Measurements from ENCODE around the gene CNTN6. TPM values are rescaled to one million over a fixed set of nuclear protein-coding genes. Genes with fewer than 3 reads are reported as not detected.

CNTN6 gene
- total and polyA plus RNA-seq, 5 donors, result 0.02 to 0.72 (median 0.14) TPM

DNA sequence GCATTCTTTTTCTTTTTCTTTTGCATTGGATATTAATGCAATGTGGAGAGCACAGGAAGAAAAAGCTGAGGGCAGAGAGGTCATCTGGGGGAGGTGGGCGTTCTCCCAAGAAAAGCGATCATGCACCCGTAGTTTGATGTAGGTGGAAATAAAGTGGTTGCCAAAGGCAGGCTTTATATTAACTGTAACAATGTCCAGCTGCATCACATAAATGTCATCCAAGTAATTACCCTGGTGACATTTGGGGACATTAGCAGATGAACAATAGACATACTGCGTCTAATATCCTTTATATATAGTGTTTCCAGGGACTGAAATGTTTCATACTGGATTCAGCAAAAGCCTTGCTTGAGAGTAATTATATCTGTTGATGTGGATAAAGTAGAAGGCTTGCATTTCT lies 135.5 kb downstream of the CNTN6 start:
- DNase-seq, result no peak
- no peak overlapping the region for H3K27ac ChIP-seq (ENCODE audit: low read length)

DNA sequence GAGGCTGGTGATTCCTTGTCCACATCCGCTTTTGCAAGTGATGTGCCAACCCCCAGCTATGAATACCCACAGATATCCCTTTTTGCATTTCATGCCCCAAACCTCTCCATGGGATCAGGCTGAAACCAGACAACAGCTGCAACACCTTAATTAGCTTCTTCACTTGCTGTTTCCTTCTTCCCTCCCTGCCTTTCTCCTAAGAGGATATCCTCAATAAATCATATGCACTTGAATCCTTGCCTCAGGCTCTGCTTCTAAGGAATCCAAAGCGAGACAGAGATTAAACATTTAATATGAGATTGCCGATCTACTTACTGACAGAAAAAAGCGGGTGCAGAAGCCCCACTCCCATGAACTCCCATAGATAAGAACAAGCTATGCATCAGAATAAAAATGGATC lies 138.1 kb downstream of the CNTN6 start:
- no peaks in the 10 kb centered on the region for H3K4me1 ChIP-seq (ENCODE audit: control insufficient read depth, insufficient read depth, low read length)
- ATAC-seq, result no peak
- no peak for DNase-seq
- 88% methylated on average over 4 of the region's 4 CpGs for WGBS
- intact Hi-C loops (cut with DNase I), result no loop called here
- H3K4me3 ChIP-seq (ENCODE audit: low read length), result no peak overlapping the region
- no peaks in the 10 kb centered on the region for H3K9me3 ChIP-seq (ENCODE audit: control insufficient read depth, low read length)
- no peaks in the 10 kb centered on the region for H3K27me3 ChIP-seq (ENCODE audit: control insufficient read depth, insufficient read depth)
- no peak overlapping the region for H3K27ac ChIP-seq (ENCODE audit: low read length)

More for the DNA sequence above, 135.5 kb downstream of the CNTN6 start:
- no peaks in the 10 kb centered on the region for H3K4me1 ChIP-seq (ENCODE audit: control insufficient read depth, insufficient read depth, low read length)
- no peak overlapping the region for H3K4me3 ChIP-seq (ENCODE audit: low read length)
- no peak for ATAC-seq
- WGBS, result 46% methylated on average over 4 of the region's 4 CpGs
- intact Hi-C loops (cut with DNase I), result no loop called here
- no peaks in the 10 kb centered on the region for H3K9me3 ChIP-seq (ENCODE audit: control insufficient read depth, low read length)
- no peaks in the 10 kb centered on the region for H3K27me3 ChIP-seq (ENCODE audit: control insufficient read depth, insufficient read depth)

DNA sequence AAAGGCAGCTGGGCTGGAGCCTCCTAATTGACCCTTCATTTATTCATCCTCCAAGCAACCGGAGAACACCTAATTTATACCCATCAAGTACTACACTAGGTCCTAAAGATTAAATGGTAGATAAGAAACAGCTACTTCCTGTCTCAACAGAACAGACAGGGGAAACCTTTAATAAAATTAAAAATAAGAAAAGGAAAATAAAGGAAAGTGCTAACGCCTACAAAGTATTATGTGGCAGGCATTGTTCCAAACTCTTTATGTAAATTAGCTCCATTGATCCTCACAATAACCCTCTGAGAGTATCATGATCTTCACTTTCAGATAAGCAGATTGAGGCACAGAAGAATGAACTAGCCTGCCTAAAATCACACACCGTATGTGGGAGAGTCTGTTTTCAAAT lies 139.5 kb downstream of the CNTN6 start:
- 74% methylated on average over 3 of the region's 3 CpGs for WGBS
- H3K4me3 ChIP-seq (ENCODE audit: low read length), result no peak overlapping the region
- no peak for DNase-seq
- intact Hi-C loops (cut with DNase I), result no loop called here
- no peaks in the 10 kb centered on the region for H3K4me1 ChIP-seq (ENCODE audit: control insufficient read depth, insufficient read depth, low read length)
- no peak overlapping the region for H3K27ac ChIP-seq (ENCODE audit: low read length)
- no peaks in the 10 kb centered on the region for H3K9me3 ChIP-seq (ENCODE audit: control insufficient read depth, low read length)
- H3K27me3 ChIP-seq (ENCODE audit: control insufficient read depth, insufficient read depth), result no peaks in the 10 kb centered on the region
- ATAC-seq, result no peak

DNA sequence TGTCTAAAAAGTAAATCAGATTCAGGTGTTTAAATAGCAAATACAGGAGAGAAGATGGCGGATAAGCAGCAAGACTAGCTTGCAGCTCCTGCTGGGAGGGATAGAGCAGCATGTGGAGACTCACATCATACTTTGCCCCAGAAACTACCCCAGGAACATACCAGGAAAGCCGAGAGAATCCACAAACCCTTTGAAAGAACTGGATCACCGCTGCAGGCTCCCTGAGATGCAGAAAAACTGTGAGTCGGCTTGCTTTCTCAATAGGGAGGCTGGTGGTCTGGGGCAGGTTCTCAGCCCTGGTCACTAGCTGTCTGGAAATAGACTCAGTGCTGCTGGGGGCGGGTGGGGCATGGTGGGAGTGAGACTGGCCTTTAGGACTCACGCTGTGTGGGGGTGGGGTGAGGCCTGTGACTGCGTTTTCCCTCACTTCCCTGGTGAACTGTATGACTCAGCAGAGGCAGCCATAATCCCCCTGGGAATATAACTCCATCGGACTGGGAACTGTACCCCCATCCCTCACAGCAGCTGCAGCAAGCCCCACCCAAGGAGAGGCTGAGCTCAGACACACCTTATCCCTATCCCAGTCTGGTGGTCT lies 142.8 kb downstream of the CNTN6 start:
- no peaks in the 10 kb centered on the region for H3K9me3 ChIP-seq (ENCODE audit: control insufficient read depth, low read length)
- no peak for DNase-seq
- no peak overlapping the region for H3K27ac ChIP-seq (ENCODE audit: low read length)
- intact Hi-C loops (cut with DNase I), result no loop called here
- no peak for ATAC-seq
- H3K4me3 ChIP-seq (ENCODE audit: low read length), result no peak overlapping the region
- 84% methylated on average over 8 of the region's 8 CpGs for WGBS
- no peaks in the 10 kb centered on the region for H3K4me1 ChIP-seq (ENCODE audit: control insufficient read depth, insufficient read depth, low read length)
- no peaks in the 10 kb centered on the region for H3K27me3 ChIP-seq (ENCODE audit: control insufficient read depth, insufficient read depth)

DNA sequence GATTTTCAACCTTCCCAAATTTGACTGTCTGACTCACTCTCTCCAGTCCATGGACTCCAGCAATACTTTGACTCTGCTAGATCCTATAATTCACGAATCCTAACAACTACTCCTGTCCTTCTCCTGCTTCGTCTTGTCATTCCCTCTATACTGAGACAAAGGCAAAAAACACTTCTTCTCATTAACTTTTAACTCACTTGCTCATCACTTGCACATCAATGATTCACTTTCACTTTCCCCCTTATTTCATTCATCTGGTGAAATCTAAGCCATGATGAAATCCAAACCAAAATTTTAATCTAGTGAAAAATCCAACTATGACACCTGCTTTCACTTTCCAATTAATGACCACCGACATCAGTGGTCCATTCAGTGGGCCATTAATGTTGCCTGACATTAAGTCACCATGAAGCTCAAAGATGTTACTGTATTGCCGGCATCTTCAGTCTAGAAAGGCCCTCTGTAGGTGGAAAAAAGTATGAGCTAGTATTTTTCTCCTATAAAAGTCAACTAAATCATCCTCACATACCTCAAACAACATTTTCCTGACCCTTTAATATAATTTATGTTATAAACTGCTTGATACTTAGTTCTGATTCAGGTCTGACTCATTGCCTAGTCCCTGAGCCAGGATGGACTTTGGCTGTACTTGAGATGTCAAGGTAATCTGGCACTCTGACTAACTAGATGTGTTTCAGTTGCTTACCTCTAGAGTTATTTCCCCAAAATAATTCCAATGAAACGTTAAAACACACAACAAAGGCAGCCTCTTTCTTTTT lies 158.6 kb downstream of the CNTN6 start:
- no peak for DNase-seq
- intact Hi-C loops (cut with DNase I), result no loop called here
- H3K4me1 ChIP-seq (ENCODE audit: control insufficient read depth, insufficient read depth, low read length), result no peaks in the 10 kb centered on the region
- WGBS, result 69% methylated on average over 5 of the region's 5 CpGs
- H3K27ac ChIP-seq (ENCODE audit: low read length), result no peak overlapping the region
- no peaks in the 10 kb centered on the region for H3K27me3 ChIP-seq (ENCODE audit: control insufficient read depth, insufficient read depth)
- H3K9me3 ChIP-seq (ENCODE audit: control insufficient read depth, low read length), result no peaks in the 10 kb centered on the region
- no peak overlapping the region for H3K4me3 ChIP-seq (ENCODE audit: low read length)
- no peak for ATAC-seq

DNA sequence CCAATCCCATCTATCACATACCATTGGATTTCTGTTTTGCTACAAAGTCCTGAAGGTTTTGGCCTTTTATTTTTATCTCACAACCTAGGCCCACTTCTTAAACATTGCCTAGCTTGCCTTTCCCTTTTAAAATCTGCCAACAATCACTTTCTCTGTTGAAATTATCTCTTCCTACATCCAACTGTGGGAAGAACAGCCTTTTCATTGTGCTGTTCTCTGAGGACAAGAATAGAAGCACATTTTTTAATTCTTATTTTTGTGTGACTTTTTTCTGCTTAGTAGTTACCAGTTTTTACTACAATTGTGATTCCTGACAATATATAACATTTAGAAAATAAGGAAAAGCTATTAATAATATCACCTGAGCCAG lies 159.2 kb downstream of the CNTN6 start:
- Histone ChIP-seq H3K4me1 (ENCODE audit: control insufficient read depth, insufficient read depth, low read length) (no peaks in the 10 kb centered on the region), H3K27ac (ENCODE audit: low read length) (no peak overlapping the region), H3K9me3 (ENCODE audit: control insufficient read depth, low read length) (no peaks in the 10 kb centered on the region), H3K4me3 (ENCODE audit: low read length) (no peak overlapping the region), H3K27me3 (ENCODE audit: control insufficient read depth, insufficient read depth) (no peaks in the 10 kb centered on the region)
- no peak for DNase-seq
- intact Hi-C loops (cut with DNase I), result no loop called here
- no peak for ATAC-seq

DNA sequence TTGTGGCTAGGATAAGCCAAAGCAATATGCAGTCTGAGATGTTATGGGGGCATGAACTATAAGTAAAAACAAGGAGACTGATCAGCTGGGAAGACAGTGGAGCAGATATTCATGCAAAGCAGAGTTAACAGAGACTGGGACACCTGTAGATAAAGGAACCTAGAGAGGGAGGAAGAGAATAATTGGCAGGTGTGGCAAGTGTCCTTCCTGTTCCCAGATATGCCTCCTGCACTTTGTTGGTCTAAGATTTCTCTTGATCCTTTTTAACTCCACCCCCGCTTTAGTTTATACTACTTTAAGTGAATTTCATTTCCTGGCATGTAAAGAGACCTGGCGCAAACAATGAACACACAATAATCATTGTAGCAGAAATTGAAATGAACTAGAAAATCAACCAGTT lies 169.4 kb downstream of the CNTN6 start:
- DNase-seq (no peak), ATAC-seq (no peak)
- Histone ChIP-seq H3K27ac (ENCODE audit: low read length) (no peak overlapping the region), H3K27me3 (ENCODE audit: control insufficient read depth, insufficient read depth) (no peaks in the 10 kb centered on the region), H3K4me3 (ENCODE audit: low read length) (no peak overlapping the region), H3K9me3 (ENCODE audit: control insufficient read depth, low read length) (no peaks in the 10 kb centered on the region), H3K4me1 (ENCODE audit: control insufficient read depth, insufficient read depth, low read length) (no peaks in the 10 kb centered on the region)
- intact Hi-C loops (cut with DNase I), result no loop called here
- WGBS, result 88% methylated on average over 2 of the region's 2 CpGs

DNA sequence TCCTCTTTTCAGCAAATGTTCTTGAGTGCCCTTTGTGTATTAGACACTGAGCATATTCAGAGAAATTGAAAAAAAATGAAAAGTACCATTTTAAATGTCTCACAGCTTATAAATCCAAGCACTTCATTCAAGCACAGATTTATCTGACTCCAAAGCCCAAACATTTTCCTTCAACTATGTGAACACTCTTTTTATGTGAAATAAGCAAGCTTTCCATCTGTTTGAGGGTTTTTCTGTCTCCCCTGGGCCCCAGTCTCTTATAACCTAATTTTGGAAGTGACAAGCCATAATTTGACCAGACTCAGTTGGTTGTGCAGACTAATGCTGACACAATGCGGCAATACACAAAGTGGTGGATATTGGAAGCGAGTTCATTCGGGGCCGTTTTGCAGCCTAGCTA lies 170.3 kb downstream of the CNTN6 start:
- ATAC-seq (no peak), DNase-seq (no peak)
- H3K27ac ChIP-seq (ENCODE audit: low read length), result no peak overlapping the region
- no peaks in the 10 kb centered on the region for H3K27me3 ChIP-seq (ENCODE audit: control insufficient read depth, insufficient read depth)
- no peaks in the 10 kb centered on the region for H3K9me3 ChIP-seq (ENCODE audit: control insufficient read depth, low read length)
- intact Hi-C loops (cut with DNase I), result no loop called here
- H3K4me3 ChIP-seq (ENCODE audit: low read length), result no peak overlapping the region
- H3K4me1 ChIP-seq (ENCODE audit: control insufficient read depth, insufficient read depth, low read length), result no peaks in the 10 kb centered on the region
- WGBS, result 95% methylated on average over 4 of the region's 4 CpGs

DNA sequence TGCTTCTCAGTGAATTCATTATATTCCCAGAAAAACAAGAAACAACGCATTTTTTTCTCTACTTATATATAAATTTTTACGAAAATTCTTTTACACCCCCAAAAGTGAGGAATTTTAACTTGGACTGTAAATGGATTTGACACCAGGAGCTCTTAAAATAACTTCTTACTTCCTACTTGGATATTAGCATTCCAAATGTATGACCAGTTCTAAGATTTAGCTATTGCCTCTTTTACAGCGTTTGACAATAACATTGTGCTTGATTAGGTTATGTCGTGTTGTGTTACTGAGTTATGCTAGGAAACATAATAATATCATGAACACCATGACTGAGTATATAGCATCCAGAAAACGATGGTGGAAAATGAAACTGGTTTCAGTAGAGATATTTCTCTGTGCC lies 177.0 kb downstream of the CNTN6 start:
- Histone ChIP-seq H3K9me3 (ENCODE audit: control insufficient read depth, low read length) (no peaks in the 10 kb centered on the region), H3K4me3 (ENCODE audit: low read length) (no peak overlapping the region), H3K27ac (ENCODE audit: low read length) (no peak overlapping the region), H3K27me3 (ENCODE audit: control insufficient read depth, insufficient read depth) (no peaks in the 10 kb centered on the region), H3K4me1 (ENCODE audit: control insufficient read depth, insufficient read depth, low read length) (no peaks in the 10 kb centered on the region)
- intact Hi-C loops (cut with DNase I), result no loop called here
- DNase-seq (no peak), ATAC-seq (no peak)
- WGBS, result 54% methylated on average over 5 of the region's 5 CpGs

DNA sequence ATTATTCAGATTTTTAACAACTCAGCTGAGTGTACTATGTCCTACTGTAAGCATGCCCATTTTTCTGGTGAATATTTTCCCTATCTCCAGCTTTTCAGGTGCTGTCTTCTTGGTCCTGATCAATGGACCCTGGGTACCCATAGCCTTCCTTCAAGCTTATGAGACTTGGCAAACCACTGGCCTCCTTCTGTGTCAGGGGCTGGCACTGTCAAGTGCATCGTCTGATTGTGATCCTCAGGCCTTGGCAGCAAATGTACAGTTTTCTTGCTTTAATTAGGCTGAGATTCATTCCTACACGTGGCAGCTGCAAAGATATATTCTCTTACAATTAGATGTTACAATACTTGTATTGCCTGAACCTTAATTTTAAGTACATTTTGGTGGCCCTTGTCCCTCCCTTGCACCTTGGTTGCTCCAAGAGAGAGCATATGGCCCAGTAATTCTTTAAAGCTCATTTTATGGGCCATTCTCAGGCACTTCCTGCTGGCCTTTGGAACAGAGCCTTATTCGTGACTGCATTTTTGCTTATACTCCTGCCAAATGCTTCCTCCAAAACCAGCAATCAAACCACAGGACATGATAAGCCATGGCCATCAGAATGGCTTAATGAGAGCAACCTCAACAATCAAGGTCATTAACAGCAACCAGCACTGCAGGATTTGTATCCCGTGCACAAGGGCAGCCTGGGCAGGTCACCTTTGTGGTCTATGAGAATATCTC lies 179.9 kb downstream of the CNTN6 start:
- intact Hi-C loops (cut with DNase I), result no loop called here
- H3K27ac ChIP-seq (ENCODE audit: low read length), result no peak overlapping the region
- no peaks in the 10 kb centered on the region for H3K4me1 ChIP-seq (ENCODE audit: control insufficient read depth, insufficient read depth, low read length)
- H3K4me3 ChIP-seq (ENCODE audit: low read length), result no peak overlapping the region
- WGBS, result 56% methylated on average over 4 of the region's 4 CpGs
- H3K27me3 ChIP-seq (ENCODE audit: control insufficient read depth, insufficient read depth), result no peaks in the 10 kb centered on the region
- no peak for DNase-seq
- H3K9me3 ChIP-seq (ENCODE audit: control insufficient read depth, low read length), result no peaks in the 10 kb centered on the region
- ATAC-seq, result no peak

DNA sequence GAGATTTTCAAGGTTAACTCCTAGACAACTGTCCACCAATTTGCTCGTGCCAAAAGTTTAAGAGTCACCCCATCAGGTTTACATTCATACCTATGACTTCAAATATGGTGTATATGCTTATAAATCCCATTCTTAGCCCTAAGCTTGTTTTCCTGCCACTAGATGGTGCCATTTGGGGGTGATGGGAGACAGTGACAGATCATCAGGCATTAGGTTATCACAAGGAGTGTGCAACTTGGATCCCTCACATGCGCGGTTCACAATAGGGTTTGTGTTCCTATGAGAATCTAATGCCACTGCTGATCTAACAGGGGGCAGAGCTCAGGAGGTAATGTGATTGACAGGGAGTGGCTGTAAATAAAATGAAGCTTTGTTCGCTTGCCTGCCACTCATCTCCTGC lies 182.7 kb downstream of the CNTN6 start:
- ATAC-seq, result no peak
- H3K4me1 ChIP-seq (ENCODE audit: control insufficient read depth, insufficient read depth, low read length), result no peaks in the 10 kb centered on the region
- no peak for DNase-seq
- WGBS, result 62% methylated on average over 4 of the region's 4 CpGs
- no peaks in the 10 kb centered on the region for H3K27me3 ChIP-seq (ENCODE audit: control insufficient read depth, insufficient read depth)
- H3K9me3 ChIP-seq (ENCODE audit: control insufficient read depth, low read length), result no peaks in the 10 kb centered on the region
- intact Hi-C loops (cut with DNase I), result no loop called here
- H3K4me3 ChIP-seq (ENCODE audit: low read length), result no peak overlapping the region
- no peak overlapping the region for H3K27ac ChIP-seq (ENCODE audit: low read length)

Measured in right cardiac atrium (tissue), 5 donors.